HepG2 (cell line): ENCODE data around the gene ZNF653. TPM values are rescaled to one million over a fixed set of nuclear protein-coding genes. Genes with fewer than 3 reads are reported as not detected.

Source experiments
- BCL6 ChIP-seq: IDR thresholded peaks from 2 replicates; pipeline ENCODE4 v1.6.1; 2016; ENCODE audit warnings: missing genetic modification reagents, missing compliant biosample characterization
- ERF ChIP-seq: IDR thresholded peaks from 2 replicates; pipeline ENCODE4 v1.6.1; 2018; ENCODE audit warnings: missing biosample characterization, missing genetic modification reagents
- KDM5B ChIP-seq: sonication (generic); formaldehyde crosslinking; IDR thresholded peaks from 2 replicates; pipeline ENCODE4 v1.4.0; 2020; ENCODE audit warnings: missing genetic modification reagents, mild to moderate bottlenecking, borderline replicate concordance
- MAFG ChIP-seq: sonication (generic); formaldehyde crosslinking; IDR thresholded peaks from 2 replicates; pipeline ENCODE4 v1.5.1; 2020; ENCODE audit warnings: mild to moderate bottlenecking, missing genetic modification reagents
- SMARCE1 ChIP-seq: fragments of 450-650 bp; IDR thresholded peaks from 2 replicates; pipeline ENCODE4 v1.6.1; 2017; ENCODE audit warnings: borderline replicate concordance
- ZMAT3 ChIP-seq: sonication (generic); formaldehyde crosslinking; conservative IDR thresholded peaks from 2 replicates; pipeline ENCODE4 v1.7.0; 2021; ENCODE audit warnings: missing genetic modification reagents
- ZNF282 ChIP-seq: fragments of 450-650 bp; IDR thresholded peaks from 2 replicates; pipeline ENCODE4 v1.6.1; 2018; ENCODE audit not compliant: partially characterized antibody
- ZNF431 ChIP-seq: sonication (generic); formaldehyde crosslinking; IDR thresholded peaks from 2 replicates; pipeline ENCODE4 v1.9.0; 2022; ENCODE audit warnings: missing genetic modification reagents, low read depth, mild to moderate bottlenecking, borderline replicate concordance
- ZNF652 ChIP-seq: IDR thresholded peaks from 2 replicates; pipeline ENCODE4 v1.6.1; 2016; ENCODE audit warnings: low read depth, borderline replicate concordance
- ZNF773 ChIP-seq: sonication (generic); formaldehyde crosslinking; IDR thresholded peaks from 2 replicates; pipeline ENCODE4 v1.4.0; 2020; ENCODE audit warnings: missing genetic modification reagents, borderline replicate concordance
- ZNF790 ChIP-seq: sonication (generic); formaldehyde crosslinking; IDR thresholded peaks from 2 replicates; pipeline ENCODE4 v1.8.0; 2022; ENCODE audit warnings: missing genetic modification reagents, mild to moderate bottlenecking, borderline replicate concordance
- polyA plus RNA-seq, 8 experiments: library from polyadenylated mRNA; depleted of rRNA in 3 of 8; stranded (reverse) in 7 of 8; unstranded in 1 of 8; fragments of >200 nt; fragmentation: Illumina TruSeq in 4 of 8; extraction: Trizol in 4 of 8; gene quantifications; 2 replicates each; pipeline versions ENCODE4 v1.2.1 to v1.2.3, GENCODE V29; 2011 to 2016; ENCODE audit warnings: low read depth in 4 of 8, missing spikeins in 1 of 8, mixed read lengths in 1 of 8; ENCODE audit not compliant: insufficient read depth in 1 of 8
- total RNA-seq, 5 experiments: library from RNA; depleted of rRNA; stranded (reverse); fragments of >200 nt; fragmentation: Illumina TruSeq; extraction: Trizol; gene quantifications; 2 replicates each; pipeline ENCODE4 v1.2.3, GENCODE V29; 2016; ENCODE audit warnings: low read depth in 1 of 5
- TF ChIP-seq, protein P1 (sequence below): sonication (generic); formaldehyde crosslinking; IDR thresholded peaks from 2 replicates; pipeline ENCODE4 v1.5.0; 2020; ENCODE audit warnings: mild to moderate bottlenecking, missing genetic modification reagents
- TF ChIP-seq, protein P2 (sequence below): sonication (generic); formaldehyde crosslinking; IDR thresholded peaks from 2 replicates; pipeline ENCODE4 v1.5.0; 2020; ENCODE audit warnings: missing genetic modification reagents
- TF ChIP-seq, protein P3 (sequence below): sonication (generic); IDR thresholded peaks from 2 replicates; pipeline ENCODE4 v1.6.1; 2016; ENCODE audit warnings: low read depth, borderline replicate concordance
- TF ChIP-seq, protein P4 (sequence below): conservative IDR thresholded peaks from 2 replicates; pipeline ENCODE4 v1.6.1; 2018; ENCODE audit warnings: missing genetic modification reagents
- TF ChIP-seq, protein P5 (sequence below): sonication (generic); formaldehyde crosslinking; IDR thresholded peaks from 2 replicates; pipeline ENCODE4 v1.4.0; 2020; ENCODE audit warnings: missing genetic modification reagents
- TF ChIP-seq, protein P6 (sequence below): sonication (generic); formaldehyde crosslinking; IDR thresholded peaks from 2 replicates; pipeline ENCODE4 v1.5.0; 2020; ENCODE audit warnings: mild to moderate bottlenecking, missing genetic modification reagents, moderate library complexity

ZNF653 gene
- total and polyA plus RNA-seq, 2 of the 13 experiments (the other 11 are each of a cell fraction or from before 2014, with no cell fraction given): 4.7 to 7.1 TPM

DNA sequence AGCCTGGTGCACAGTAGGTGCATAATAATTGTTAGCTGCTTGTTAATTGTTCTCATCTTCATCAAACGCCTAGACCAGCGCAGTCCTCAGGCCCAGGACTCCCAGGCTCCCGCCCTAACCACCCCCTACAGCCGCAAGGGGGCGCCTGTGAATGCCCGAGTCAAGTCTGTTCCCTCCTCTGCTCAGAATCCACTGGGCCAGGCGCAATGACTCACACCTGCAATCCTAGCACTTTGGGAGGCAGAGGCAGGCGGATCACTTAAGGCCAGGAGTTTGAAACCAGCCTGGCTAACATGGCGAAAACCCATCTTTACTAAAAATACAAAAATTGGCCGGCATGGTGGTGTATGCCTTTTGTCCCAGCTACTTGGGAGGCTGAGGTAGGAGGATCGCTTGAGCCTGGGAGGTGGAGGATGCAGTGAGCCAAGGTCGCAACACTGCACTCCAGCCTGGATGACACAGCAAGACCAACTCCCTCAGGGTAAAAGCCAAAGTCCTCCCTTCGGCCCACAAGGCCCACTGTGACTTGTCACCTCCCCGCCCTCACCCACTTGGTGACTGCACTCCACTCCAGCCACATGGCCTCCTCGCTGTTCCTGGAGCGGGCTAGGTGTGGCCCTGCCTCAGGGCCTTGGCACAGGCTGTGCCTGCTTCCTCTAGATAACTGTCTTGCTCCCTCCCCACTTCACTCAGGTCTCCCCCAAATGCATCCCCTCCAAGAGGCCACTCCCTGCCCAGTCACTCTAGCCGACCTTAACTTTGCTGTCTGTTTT lies 9.1 kb downstream of the ZNF653 start (continued):
- TF ChIP-seq, protein P1, sequence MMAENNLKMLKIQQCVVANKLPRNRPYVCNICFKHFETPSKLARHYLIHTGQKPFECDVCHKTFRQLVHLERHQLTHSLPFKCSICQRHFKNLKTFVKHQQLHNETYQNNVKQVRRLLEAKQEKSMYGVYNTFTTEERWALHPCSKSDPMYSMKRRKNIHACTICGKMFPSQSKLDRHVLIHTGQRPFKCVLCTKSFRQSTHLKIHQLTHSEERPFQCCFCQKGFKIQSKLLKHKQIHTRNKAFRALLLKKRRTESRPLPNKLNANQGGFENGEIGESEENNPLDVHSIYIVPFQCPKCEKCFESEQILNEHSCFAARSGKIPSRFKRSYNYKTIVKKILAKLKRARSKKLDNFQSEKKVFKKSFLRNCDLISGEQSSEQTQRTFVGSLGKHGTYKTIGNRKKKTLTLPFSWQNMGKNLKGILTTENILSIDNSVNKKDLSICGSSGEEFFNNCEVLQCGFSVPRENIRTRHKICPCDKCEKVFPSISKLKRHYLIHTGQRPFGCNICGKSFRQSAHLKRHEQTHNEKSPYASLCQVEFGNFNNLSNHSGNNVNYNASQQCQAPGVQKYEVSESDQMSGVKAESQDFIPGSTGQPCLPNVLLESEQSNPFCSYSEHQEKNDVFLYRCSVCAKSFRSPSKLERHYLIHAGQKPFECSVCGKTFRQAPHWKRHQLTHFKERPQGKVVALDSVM: peak; percentile 74
- TF ChIP-seq, protein P2, sequence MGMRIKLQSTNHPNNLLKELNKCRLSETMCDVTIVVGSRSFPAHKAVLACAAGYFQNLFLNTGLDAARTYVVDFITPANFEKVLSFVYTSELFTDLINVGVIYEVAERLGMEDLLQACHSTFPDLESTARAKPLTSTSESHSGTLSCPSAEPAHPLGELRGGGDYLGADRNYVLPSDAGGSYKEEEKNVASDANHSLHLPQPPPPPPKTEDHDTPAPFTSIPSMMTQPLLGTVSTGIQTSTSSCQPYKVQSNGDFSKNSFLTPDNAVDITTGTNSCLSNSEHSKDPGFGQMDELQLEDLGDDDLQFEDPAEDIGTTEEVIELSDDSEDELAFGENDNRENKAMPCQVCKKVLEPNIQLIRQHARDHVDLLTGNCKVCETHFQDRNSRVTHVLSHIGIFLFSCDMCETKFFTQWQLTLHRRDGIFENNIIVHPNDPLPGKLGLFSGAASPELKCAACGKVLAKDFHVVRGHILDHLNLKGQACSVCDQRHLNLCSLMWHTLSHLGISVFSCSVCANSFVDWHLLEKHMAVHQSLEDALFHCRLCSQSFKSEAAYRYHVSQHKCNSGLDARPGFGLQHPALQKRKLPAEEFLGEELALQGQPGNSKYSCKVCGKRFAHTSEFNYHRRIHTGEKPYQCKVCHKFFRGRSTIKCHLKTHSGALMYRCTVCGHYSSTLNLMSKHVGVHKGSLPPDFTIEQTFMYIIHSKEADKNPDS (CRISPR knock-in tag): no peak
- no peak for TF ChIP-seq ZNF282
- no peak for TF ChIP-seq ZNF652 (CRISPR knock-in tag)
- TF ChIP-seq, protein P3, sequence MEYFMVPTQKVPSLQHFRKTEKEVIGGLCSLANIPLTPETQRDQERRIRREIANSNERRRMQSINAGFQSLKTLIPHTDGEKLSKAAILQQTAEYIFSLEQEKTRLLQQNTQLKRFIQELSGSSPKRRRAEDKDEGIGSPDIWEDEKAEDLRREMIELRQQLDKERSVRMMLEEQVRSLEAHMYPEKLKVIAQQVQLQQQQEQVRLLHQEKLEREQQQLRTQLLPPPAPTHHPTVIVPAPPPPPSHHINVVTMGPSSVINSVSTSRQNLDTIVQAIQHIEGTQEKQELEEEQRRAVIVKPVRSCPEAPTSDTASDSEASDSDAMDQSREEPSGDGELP: no peak
- no peak for TF ChIP-seq SMARCE1
- no peak for TF ChIP-seq ERF
- TF ChIP-seq, protein P4, sequence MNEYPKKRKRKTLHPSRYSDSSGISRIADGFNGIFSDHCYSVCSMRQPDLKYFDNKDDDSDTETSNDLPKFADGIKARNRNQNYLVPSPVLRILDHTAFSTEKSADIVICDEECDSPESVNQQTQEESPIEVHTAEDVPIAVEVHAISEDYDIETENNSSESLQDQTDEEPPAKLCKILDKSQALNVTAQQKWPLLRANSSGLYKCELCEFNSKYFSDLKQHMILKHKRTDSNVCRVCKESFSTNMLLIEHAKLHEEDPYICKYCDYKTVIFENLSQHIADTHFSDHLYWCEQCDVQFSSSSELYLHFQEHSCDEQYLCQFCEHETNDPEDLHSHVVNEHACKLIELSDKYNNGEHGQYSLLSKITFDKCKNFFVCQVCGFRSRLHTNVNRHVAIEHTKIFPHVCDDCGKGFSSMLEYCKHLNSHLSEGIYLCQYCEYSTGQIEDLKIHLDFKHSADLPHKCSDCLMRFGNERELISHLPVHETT (CRISPR knock-in tag): no peak
- TF ChIP-seq KDM5B (CRISPR knock-in tag): no peak
- TF ChIP-seq ZNF431: no peak
- TF ChIP-seq, protein P5, sequence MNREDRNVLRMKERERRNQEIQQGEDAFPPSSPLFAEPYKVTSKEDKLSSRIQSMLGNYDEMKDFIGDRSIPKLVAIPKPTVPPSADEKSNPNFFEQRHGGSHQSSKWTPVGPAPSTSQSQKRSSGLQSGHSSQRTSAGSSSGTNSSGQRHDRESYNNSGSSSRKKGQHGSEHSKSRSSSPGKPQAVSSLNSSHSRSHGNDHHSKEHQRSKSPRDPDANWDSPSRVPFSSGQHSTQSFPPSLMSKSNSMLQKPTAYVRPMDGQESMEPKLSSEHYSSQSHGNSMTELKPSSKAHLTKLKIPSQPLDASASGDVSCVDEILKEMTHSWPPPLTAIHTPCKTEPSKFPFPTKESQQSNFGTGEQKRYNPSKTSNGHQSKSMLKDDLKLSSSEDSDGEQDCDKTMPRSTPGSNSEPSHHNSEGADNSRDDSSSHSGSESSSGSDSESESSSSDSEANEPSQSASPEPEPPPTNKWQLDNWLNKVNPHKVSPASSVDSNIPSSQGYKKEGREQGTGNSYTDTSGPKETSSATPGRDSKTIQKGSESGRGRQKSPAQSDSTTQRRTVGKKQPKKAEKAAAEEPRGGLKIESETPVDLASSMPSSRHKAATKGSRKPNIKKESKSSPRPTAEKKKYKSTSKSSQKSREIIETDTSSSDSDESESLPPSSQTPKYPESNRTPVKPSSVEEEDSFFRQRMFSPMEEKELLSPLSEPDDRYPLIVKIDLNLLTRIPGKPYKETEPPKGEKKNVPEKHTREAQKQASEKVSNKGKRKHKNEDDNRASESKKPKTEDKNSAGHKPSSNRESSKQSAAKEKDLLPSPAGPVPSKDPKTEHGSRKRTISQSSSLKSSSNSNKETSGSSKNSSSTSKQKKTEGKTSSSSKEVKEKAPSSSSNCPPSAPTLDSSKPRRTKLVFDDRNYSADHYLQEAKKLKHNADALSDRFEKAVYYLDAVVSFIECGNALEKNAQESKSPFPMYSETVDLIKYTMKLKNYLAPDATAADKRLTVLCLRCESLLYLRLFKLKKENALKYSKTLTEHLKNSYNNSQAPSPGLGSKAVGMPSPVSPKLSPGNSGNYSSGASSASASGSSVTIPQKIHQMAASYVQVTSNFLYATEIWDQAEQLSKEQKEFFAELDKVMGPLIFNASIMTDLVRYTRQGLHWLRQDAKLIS: no peak
- TF ChIP-seq ZNF790 (CRISPR knock-in tag): no peak
- no peak for TF ChIP-seq ZMAT3 (CRISPR knock-in tag)
- TF ChIP-seq, protein P6, sequence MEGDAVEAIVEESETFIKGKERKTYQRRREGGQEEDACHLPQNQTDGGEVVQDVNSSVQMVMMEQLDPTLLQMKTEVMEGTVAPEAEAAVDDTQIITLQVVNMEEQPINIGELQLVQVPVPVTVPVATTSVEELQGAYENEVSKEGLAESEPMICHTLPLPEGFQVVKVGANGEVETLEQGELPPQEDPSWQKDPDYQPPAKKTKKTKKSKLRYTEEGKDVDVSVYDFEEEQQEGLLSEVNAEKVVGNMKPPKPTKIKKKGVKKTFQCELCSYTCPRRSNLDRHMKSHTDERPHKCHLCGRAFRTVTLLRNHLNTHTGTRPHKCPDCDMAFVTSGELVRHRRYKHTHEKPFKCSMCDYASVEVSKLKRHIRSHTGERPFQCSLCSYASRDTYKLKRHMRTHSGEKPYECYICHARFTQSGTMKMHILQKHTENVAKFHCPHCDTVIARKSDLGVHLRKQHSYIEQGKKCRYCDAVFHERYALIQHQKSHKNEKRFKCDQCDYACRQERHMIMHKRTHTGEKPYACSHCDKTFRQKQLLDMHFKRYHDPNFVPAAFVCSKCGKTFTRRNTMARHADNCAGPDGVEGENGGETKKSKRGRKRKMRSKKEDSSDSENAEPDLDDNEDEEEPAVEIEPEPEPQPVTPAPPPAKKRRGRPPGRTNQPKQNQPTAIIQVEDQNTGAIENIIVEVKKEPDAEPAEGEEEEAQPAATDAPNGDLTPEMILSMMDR (CRISPR knock-in tag): peak; percentile 65
- TF ChIP-seq BCL6 (CRISPR knock-in tag): no peak
- TF ChIP-seq MAFG: no peak
- TF ChIP-seq ZNF773: no peak
